Breast epithelium (tissue), 3 donors: ENCODE measurements around the gene PRKCE.

Experiments
- CTCF ChIP-seq, 3 donors: fragments of 450-650 bp; IDR thresholded peaks; one replicate each; pipeline ENCODE4 v1.5.1; 2016 to 2017; ENCODE audit warnings: antibody characterized with exemption in 3 of 3, mild to moderate bottlenecking in 3 of 3, moderate library complexity in 3 of 3
- POLR2A ChIP-seq: fragments of 450-650 bp; IDR thresholded peaks from one replicate; pipeline ENCODE4 v1.6.1; 2016; ENCODE audit warnings: antibody characterized with exemption, mild to moderate bottlenecking, moderate library complexity
- POLR2AphosphoS5 ChIP-seq, 3 donors: sonication (generic); formaldehyde crosslinking; IDR thresholded peaks; one replicate each; pipeline ENCODE4 v1.6.1; 2017; ENCODE audit warnings: antibody characterized with exemption in 3 of 3

GRCh38 chr2:46183426-46183825, 532.0 kb downstream of the PRKCE start:
- no peak for TF ChIP-seq CTCF (IDR thresholded peaks at IDR 0.05)
- TF ChIP-seq POLR2A = no peak
- no peak for TF ChIP-seq POLR2AphosphoS5 (IDR thresholded peaks at IDR 0.05)
